HG02642 (cell line): ENCODE data around the gene ZDHHC5.
A peak's percentile ranks its signal among the peaks of the same experiment; 100 is the strongest.
"Not testable (repeated sequence)": the region's sequence is repeated elsewhere in the genome, so short reads cannot be mapped to it uniquely, and the experiment has no call there.

Experiments
- ATAC-seq: cut with Tn5 transposase; IDR thresholded peaks from one replicate; pipeline ENCODE4 v1.9.1; 2021; ENCODE audit warnings: mild to moderate bottlenecking; ENCODE audit not compliant: unreplicated experiment, poor library complexity

ZDHHC5 gene

DNA sequence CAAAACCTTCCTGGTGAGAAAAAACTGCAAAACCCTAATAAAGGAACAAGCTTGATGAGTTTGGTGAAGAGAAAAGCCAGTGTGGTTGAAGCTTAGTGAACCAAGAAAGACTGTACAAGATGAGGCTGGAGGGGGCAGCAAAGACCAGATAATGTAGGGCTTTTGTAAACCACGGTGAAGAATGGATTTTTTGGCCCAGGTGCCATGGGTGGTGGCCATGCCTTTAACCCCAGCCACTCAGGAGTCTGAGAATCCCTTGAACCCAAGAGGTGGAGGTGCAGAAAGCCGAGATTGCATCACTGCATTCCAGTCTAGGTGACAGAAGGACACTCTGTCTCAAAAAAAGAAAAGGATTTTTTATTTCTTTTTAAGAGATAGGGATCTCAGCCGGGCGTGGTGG lies 5.0 kb upstream of the ZDHHC5 start:
- ATAC-seq, result no peak

GRCh38 chr11:57663975-57664374 lies 3.9 kb upstream of the ZDHHC5 start:
- no peak for ATAC-seq

DNA sequence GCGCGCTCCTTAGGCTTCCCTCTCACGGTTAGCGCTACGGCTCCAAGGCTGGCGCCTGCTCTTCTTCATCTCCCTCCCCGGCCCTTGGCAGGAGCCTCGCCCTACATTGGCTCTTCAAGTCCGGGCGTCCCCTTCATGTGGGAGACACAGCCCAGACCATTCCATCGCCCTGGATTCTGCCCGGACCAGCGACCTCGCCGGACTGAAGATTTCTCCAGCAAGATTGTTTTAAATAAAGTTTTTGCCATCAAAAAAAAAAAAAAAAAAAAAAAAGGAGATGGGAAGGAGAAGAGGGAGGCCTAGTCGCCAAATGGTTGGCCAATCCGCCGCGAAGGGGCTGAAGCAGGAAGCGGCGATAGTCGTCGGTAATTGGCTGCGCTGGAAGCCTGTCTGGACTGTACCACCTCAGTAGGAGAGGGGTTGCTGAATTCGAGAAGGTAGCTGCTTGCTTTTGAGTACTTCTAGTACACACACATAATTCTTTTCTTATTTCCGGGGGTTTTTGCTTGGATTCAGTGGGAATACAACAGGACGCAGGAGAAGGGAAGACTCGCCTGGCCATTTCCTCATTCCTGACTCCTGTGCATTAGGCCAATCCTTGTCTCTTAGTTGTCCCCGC lies 688 bp upstream of the ZDHHC5 start:
- peak; percentile 72 for ATAC-seq

GRCh38 chr11:57668434-57668782 lies 494 bp downstream of the ZDHHC5 start:
- peak; percentile 19 for ATAC-seq

GRCh38 chr11:57674251-57674650 lies 6.3 kb downstream of the ZDHHC5 start:
- ATAC-seq, result no peak

- ATAC-seq, result no peak
Measured at GRCh38 chr11:57675176-57675941, 7.4 kb downstream of the ZDHHC5 start.

- no peak for ATAC-seq
Measured at GRCh38 chr11:57679396-57679795, 11.5 kb downstream of the ZDHHC5 start.

GRCh38 chr11:57680552-57680874 lies 12.6 kb downstream of the ZDHHC5 start:
- ATAC-seq, result no peak

- no peak for ATAC-seq
Measured at GRCh38 chr11:57681168-57681567, 13.3 kb downstream of the ZDHHC5 start.

GRCh38 chr11:57690474-57690873 lies 22.6 kb downstream of the ZDHHC5 start:
- ATAC-seq, result not testable (repeated sequence)

DNA sequence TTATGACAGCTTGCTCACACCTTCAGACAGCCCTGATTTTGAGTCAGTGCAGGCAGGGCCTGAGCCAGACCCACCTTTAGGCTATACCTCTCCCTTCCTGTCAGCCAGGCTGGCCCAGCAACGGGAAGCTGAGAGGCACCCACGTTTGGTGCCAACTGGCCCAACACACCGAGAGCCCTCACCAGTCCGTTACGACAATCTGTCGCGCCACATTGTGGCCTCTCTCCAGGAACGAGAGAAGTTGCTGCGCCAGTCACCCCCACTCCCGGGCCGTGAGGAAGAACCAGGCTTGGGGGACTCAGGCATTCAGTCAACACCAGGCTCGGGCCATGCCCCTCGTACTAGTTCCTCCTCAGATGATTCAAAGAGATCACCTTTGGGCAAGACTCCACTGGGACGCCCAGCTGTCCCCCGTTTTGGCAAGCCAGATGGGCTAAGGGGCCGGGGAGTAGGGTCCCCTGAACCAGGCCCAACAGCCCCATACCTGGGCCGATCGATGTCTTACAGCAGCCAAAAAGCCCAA lies 31.0 kb downstream of the ZDHHC5 start:
- ATAC-seq, result no peak

- no peak for ATAC-seq
Measured at GRCh38 chr11:57699813-57700212, 31.9 kb downstream of the ZDHHC5 start.

DNA sequence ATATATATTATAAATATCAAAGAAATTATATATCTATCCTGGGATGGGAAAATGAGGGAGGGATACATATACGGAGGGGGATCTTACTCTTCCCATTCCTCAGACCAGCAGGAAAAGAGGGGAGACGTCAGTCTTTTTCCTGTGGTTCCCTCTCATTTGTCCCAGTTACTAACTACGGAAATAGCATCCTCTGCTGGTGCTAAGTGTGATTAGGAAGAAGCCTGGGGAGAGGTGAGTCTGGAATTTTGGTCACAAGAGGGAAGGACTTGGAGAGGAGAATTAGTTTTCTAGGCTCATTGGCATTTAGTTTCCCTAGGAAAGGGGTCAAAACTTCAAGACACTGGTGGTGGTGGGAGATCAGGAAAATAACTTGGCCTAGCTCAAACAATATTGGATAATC lies 32.5 kb downstream of the ZDHHC5 start:
- no peak for ATAC-seq

DNA sequence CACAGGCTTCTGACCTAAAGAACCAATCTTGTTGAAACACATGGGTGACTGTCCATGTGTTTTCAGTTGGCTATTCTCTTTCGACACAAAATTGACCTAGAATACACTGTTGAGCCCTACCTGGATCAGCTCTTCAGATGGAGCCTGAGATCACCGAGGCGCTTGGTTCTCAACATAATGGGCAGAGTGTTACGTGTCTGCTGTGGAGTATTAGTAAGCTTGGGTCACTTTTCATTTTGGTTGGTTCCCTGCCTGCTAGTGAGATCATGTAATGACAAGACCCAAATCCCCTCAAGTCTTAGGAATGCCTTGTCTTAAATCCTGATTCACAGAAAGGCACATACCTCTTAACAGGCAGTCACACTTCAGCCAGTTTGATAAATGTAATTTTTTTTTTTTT lies 35.4 kb downstream of the ZDHHC5 start:
- ATAC-seq, result no peak

DNA sequence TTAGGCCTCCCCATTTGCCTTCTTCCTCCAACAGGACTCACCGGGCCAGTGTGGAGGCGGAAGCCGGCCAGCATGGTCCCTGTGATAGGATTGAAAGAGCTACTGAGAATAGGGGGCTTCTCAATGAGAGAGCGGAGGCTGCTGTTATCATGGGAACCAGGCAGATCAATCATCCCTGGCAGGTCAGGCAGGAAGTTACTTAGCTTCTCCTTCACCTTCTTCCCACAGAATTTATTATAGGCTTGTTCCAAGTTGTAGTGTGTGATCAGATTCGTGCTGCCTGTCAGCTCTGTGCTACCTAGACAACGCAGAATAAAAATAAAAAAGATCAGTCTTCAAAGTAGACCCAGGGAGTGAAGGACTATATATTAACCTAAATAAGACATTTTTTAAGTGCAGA lies 37.0 kb downstream of the ZDHHC5 start:
- ATAC-seq, result no peak

DNA sequence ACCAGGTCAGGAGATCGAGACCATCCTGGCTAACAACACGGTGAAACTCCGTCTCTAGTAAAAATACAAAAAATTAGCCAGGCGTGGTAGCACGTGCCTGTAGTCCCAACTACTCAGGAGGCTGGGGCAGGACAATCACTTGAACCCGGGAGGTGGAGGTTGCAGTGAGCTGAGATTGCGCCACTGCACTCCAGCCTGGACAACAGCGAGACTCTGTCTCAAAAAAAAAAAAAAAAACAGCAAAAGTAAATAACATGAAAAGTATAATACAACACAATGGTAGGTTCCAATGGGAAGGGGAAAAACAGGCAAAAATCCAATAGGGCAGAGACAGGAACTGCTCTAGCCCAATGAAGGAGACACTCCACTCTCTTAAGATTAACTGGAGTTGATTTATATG lies 37.5 kb downstream of the ZDHHC5 start:
- ATAC-seq, result not testable (repeated sequence)

DNA sequence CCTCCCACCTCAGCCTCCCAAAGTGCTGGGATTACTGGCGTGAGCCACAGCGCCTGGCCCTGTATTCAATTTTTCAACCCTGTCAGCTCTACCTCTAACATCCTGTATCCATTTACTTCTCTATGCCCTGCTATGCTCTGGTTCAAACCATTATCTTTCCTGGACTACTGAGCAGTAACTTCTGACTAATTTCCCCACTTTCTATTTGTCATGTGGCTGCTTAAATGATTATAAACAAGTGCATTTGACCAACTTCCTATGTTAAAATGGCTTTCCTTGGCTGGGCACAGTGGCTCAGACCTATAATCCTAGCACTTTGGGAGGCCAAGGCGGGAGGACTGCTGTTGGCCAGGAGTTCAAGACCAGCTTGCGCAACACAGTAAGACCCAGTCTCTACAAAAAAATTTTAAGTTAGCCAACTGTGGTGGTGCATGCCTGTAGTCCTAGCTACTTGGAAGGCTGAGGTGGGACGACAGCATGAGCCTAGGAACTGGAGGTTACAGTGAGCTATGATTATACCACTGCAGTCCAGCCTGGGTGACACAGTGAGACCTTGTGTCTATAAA lies 42.0 kb downstream of the ZDHHC5 start:
- no peak for ATAC-seq

GRCh38 chr11:57711414-57712255 lies 43.7 kb downstream of the ZDHHC5 start, which contains the start of gene MED19:
Gene MED19 (minus strand): TSS chr11:57712215. CDS start chr11:57712179, 36 bp downstream.
- ATAC-seq, result peak; percentile 53

DNA sequence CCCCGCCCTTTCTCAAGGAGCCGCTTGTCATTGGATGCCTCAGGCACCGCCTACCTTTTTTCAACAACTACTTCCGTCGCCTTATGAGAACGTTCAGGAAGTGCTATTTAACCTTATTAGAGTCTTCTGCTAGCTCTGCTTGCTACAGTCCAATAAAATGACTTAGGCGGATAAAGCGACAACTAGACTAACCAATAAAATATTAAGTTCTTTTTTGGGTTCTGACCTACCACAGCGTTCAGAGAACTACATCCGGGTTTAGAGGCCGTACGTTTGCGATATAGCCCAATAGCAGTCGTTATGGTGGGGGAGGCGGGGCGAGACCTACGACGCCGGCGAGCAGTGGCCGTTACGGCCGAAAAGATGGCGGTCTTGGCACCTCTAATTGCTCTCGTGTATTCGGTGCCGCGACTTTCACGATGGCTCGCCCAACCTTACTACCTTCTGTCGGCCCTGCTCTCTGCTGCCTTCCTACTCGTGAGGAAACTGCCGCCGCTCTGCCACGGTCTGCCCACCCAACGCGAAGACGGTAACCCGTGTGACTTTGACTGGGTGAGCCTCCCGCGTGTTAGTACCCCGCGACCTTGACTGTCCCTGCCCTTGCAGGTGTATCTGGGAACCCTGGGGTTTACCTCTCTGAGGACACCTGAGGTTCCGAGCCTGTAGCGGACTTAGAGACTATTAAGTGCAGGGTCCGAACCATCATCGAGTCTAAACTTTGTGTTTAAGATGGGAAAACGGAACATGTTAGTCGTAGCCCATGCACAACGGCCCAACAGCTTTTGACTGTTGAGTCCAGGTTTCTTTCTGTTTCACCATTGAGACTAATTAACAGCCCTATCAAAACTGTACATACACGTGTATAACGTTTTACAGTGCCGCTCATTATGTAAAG lies 44.6 kb downstream of the ZDHHC5 start, which contains the start of gene TMX2:
Gene TMX2, plus strand, starts transcription at position 338 of the 895 bp plus-strand sequence. Its CDS starts 26 bp downstream, at position 364.
- ATAC-seq, result peak; percentile 95

GRCh38 chr11:57713835-57714234 lies 45.9 kb downstream of the ZDHHC5 start:
- ATAC-seq, result no peak
